AG08396 (cell line): ENCODE data around the gene ACSM4.
"Not testable (repeated sequence)": the region's sequence is repeated elsewhere in the genome, so short reads cannot be mapped to it uniquely, and the experiment has no call there.

Source experiments
- DNase-seq: peaks from one replicate; pipeline ENCODE4 v3.0.0; 2012; ENCODE audit warnings: low spot score, mixed read lengths

ACSM4 gene

DNA sequence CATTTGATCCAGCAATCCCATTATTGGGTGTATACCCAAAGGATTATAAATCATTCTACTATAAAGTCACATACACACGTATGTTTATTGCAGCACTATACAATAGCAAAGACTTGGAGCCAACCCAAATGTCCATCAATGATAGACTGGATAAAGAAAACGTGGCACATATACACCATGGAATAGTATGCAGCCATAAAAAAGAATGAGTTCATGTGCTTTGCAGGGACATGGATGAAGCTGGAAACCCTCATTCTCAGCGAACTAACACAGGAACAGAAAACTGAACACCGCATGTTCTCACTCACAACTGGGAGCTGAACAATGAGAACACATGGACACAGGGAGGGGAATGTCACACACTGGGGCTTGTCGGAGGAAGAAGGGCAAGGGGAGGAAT lies 33.9 kb downstream of the ACSM4 start:
- DNase-seq: not testable (repeated sequence)

DNA sequence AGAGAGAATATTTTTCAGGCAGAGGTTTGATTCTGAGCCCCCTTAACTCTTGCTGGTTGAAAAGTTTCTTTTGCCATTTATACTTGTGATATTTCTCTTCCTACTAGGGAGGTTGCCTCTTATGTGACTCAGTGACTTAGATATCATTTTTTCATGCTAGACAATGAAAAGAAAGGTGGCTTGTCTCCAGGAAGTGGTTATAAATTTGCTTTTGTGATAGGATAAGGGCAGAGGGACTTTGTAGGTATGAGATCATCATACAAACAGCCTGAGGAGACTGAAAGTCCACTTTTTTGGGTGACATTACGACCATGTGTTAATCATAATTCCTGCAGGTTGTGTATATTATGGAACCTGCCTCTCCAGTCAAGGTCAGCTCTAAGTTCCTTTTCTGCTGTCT lies 35.8 kb downstream of the ACSM4 start:
- no peak for DNase-seq

DNA sequence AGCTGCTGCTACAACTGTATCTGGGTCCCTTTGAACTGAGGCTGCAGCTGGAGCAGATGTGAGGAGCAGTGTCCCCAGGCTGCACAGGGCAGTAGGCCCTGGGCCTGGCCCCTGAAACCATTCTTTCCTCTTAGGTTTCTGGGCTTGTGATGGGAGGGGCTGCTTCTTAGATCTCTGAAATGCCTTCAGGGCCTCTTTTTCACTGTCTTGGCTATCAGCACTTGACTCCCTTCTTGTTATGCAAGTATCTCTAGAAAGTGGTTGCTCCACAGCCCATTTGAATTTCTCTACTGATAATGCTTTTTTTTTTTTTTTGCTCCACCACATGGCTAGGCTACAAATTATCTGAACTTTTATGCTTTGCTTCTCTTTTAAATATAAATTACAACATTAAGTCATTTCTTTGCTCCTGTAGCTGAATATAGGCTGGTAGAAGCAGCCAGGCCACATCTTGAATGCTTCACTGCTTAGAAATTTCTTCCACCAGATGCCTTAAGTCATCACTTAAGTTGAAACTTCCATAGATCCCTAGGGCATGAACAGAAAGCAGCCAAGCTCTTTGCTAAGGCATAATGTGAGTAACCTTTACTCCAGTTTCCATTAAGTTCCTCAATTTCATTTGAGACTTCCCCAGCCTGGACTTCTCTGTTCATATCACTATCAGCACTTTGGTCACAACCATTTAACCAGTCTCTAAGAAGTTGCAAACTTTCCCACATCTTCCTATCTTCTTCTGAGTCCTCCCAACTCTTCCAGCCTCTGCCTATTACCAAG lies 41.1 kb downstream of the ACSM4 start:
- no peak for DNase-seq

DNA sequence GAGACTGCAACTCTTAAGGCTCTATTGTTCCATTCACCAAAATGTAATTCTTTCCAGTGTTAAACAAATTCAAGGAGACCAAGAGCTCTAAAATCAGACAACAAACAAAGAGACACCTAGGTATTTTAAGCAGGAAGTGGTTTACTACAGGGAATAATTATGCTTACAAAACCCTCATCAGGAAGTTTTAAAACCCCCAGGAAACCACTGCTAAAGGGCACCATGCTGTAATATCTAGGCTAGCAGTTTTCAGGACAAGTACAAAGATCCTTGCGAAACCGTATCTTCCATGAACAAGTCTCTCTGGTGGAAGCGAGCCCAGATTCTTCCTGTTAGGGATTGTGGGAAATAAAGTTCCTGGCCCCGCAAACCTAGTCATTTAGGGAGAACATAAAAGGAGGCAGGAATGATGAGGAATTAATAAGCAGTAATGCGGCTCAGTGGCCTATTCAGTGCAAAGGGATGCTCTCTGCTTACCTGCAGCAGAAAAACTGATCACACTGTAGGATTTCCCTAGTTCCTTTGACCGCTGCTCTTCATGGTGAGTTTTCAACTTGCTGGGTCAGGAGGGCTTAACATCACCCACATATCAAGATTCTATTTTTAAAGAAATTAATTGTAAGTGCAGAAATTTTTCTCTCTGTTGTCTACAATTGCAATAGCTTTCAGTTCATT lies 42.8 kb downstream of the ACSM4 start:
- DNase-seq: no peak

DNA sequence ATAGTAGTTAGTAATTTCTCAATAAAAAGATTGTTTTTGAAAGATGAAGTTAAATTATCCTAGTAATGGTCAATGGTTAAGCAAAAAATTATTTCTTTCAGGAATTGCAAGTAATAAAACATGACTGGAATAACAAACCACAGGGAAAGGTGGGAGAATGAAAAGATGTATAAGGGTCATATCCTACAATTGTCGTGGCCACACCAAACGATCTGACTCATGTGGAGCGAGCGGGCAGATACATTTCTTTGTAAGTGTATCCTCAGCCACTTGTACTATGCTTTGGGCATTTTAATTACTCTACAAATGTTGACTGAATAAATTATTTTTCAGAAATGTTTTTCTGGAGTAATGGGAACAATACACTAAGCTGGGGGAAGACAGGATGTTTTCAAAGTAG lies 45.5 kb downstream of the ACSM4 start:
- DNase-seq: no peak

DNA sequence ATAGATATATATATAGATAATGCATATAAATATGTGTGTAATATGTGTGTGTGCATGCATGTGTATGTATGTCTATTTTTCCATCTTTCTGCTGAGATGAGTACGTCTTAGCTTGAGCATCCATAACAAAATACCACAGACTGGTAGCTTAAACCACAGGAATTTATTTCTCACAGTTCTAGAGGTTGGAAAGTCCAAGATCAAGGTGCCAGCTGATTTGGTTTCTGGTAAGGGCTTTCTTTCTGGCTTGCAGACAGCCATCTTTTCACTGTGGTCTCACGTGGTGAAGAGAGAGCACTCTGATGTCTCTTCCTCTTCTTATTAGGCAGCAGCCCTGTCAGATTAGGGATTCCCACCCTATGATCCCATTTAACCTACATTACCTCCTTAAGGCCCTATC lies 47.3 kb downstream of the ACSM4 start:
- DNase-seq: no peak

DNA sequence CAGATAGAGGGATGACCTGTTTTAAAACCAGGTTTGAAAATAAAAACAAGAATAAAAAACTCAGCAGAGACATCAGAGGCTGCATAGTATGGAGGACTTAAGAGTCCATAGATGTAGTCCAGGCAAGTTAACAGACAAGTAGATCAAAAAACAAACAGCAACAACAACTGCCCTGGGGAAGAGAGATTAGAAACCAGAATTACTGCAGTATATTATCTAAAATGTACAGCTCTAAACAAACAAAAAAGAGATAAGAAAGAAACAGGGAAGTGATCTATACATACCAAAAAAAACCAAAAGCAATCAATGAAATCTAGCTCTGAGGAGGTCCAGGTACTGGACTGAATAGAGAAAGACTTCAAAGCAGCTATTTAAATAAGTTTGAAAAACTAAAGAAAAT lies 48.8 kb downstream of the ACSM4 start:
- DNase-seq: no peak

DNA sequence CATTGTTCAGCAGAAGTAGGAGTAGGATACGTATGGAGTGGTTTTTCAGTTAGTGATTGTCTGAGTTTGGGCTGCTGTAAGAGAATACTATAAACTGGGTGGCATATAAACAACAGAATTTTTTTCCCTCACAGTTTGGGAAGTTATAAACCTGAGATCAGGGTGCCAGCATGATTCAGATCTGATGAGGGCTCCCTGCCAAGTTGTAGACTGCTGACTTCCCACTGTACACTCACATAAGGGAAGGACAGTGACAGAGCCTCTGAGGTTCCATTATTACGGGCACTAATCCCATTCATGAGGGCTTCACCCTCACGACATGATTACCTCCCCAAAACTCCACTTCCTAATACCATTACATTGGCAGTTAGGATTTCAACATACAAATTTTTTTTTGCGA lies 50.7 kb downstream of the ACSM4 start:
- no peak for DNase-seq

DNA sequence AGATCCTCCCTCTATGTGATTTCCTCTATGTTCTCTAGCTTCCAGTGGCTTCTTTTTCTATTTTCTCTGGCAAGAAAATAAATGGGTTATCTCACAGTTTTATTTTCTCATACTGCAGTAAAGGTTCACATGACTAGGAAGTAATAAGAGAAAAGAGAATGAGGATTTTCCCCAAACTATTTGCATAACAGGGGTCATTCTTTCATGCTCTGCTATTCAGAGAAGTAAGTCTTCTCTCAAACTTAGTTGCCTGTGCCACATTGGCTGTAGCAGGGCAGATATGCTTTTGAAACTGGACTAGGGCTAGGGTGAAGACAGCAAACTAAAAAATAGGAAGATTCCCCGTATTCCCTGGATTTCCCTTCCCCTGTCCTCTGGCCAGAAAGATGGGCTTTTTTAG lies 57.4 kb downstream of the ACSM4 start:
- no peak for DNase-seq

DNA sequence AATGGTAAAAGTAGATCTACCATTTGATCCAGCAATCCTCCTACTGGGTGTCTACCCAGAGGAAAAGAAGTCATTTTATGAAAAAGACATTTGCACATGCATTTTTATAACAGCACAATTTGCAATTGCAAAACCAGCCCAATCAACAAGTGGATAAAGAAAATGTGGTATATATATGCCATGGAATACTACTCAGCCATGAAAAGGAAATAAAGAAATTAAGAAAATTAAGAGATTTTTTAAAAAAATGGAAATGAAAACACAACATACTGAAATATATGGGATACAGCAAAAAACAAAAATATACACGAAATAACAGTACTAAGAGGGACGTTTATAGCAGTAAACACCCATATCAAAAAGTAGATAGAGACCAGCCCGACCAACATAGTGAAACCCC lies 58.9 kb downstream of the ACSM4 start:
- no peak for DNase-seq

DNA sequence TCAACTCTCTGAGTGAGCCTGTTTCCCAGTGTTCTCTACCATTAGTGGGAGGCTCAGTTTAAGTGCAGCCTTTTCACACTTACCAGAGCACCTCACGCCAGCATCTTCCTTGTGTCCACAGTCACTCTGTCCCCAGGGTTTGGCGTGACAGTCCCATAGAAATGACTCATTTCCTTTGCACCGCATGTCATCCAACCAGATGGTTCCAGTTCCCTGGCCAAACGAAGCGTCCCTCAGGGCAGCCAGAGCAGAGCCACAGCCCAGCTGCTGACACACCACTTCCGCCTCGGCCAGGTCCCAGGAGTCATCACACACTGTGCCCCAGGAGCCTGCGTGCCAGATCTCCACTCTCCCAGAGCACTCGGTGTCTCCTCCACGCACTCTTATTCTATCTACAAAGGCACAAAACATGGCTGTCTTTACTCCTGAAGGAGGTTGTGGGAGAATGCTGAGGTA lies 65.4 kb downstream of the ACSM4 start:
- DNase-seq: no peak

DNA sequence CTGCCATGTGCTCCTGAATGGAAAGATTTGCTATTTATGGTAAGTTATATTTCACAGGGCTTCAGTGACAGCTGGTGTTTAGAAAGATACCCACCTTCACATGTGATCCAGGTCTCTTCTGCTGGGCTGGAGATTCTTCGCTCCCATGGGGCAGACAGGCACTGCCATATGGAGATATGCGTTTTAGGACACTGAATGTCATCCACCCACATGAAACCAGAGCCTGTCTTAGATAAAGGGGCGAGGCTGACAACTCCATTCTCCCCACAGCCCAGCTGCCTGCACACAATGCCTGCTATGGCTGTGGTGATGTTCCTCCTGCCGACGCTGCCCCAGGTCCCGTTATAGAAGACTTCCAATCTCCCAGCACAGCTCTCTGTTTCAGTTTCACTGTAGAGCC lies 69.4 kb downstream of the ACSM4 start:
- no peak for DNase-seq

DNA sequence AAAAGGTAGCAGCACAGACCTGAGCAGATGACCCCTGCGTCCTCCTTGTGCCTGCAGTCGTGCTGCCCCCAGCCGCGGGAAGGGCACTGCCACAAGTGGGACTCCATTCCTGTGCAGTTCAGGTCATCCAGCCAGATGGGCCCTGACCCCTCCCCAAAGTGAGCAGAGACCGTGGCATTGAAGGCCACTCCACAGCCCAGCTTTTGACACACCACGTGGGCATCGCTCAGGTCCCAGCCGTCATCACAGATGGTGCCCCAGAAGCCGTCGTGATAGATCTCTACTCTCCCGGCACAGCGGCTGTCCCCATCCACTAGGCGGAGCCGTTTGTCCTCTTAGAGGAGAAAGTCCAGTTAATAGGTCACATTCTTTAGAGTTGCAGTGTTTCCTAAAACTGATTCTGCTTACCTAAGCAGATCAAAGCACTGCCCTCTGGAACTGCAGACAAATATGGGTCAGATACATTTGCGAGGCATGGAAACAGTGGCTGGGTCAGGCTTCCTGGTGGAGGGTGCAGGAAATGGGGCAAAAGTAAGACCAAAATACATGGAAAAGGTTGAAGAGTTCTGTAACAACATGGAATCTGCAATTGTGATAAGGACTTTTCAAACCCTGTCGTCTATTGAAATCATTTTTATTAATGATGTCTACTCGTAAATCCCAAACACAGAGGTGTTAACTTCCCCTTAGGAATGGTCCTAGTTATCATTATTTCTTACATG lies 70.7 kb downstream of the ACSM4 start:
- peak; percentile 63 for DNase-seq

DNA sequence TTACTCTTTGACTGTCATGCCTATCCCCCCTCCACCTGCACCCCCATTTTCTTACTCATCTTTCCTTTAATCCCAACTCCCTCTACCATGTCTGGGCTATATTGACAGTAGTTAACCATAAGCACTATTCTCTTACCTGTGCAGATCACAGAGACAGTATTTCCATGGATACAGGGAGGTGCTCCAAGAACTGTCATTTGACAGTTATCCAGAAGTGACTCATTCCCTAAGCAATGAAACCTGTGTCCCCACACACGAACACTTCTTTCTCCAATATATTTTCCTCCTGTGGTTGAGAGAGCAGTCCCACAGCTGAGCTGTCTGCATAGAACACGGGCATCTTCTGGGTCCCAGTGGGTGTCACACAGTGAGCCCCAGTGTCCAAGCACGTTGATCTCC lies 71.3 kb downstream of the ACSM4 start:
- no peak for DNase-seq

DNA sequence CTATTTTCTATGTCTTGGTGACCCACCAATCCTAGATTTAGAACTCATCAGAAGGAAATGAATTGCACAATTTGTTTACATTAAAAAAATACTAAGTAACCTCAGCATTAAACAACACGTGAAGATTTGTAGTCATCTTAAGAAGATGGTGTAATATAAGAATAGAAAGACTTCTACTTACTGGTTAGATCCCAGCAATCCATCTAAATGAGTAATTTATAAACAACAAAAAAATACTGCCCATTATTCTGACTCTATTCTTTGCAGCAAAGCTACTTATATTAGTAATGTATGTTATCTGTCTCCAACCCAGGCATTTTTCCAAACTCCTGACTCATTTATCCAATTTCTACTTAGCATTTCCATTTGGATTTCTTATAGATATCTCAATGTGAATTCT lies 72.3 kb downstream of the ACSM4 start:
- DNase-seq: no peak
